ENCODE data around the gene ZDHHC18.
"Not testable (repeated sequence)": the region's sequence is repeated elsewhere in the genome, so short reads cannot be mapped to it uniquely, and the experiment has no call there.

ZDHHC18 gene

DNA sequence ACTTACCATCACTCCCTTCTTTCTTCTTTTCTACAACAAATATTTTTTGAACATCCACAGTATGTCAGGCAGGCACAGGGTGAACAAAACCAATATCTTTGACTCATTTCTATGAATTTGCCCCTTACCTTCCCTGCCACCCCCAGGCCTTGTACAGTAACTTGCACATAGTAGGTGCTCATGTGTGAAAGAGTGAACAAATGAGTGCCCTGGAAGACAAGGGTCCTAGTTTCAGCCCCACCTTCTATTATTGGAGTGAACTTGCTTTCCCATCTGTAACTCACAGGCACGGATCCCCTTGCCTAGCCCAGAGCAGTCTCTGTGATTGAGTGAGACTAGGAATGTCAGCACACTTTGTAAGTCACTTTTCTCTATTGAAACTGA, 12.8 kb downstream of the ZDHHC18 start:
- in situ Hi-C loops (cut with MboI; ENCODE audit: low pct_unique_long_range_greater_than_20kb, low sequenced_read_pairs, unreplicated experiment), result no loop called here
- TF ChIP-seq, protein P1, sequence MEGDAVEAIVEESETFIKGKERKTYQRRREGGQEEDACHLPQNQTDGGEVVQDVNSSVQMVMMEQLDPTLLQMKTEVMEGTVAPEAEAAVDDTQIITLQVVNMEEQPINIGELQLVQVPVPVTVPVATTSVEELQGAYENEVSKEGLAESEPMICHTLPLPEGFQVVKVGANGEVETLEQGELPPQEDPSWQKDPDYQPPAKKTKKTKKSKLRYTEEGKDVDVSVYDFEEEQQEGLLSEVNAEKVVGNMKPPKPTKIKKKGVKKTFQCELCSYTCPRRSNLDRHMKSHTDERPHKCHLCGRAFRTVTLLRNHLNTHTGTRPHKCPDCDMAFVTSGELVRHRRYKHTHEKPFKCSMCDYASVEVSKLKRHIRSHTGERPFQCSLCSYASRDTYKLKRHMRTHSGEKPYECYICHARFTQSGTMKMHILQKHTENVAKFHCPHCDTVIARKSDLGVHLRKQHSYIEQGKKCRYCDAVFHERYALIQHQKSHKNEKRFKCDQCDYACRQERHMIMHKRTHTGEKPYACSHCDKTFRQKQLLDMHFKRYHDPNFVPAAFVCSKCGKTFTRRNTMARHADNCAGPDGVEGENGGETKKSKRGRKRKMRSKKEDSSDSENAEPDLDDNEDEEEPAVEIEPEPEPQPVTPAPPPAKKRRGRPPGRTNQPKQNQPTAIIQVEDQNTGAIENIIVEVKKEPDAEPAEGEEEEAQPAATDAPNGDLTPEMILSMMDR (IDR thresholded peaks at IDR 0.05; ENCODE audit: extremely low read depth, insufficient read depth, missing control alignments), result no peak
- DNase-seq (ENCODE audit: low spot score), result no peak

DNA sequence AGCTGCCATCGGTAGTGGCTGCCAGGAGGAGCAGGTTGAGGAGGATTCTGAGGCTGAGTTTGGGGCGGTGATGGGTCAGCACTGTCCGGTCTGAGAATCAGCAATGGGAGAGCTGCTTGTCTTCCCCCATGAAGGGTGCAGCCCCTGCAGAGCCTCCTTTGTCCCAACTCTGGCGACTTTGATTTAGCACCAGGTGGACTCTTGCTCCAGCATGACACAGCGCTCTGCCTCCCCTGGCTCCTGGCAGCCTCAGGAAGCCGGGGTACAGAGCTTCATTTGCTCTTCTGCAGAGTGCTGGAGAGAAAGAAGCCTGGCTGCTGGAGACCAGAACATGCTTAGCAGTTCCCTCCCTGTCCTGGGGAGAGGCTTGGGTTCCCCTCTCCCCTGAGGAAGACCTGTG, 13.3 kb downstream of the ZDHHC18 start:
- DNase-seq (ENCODE audit: low spot score), result no peak
- TF ChIP-seq, protein P1 (IDR thresholded peaks at IDR 0.05; ENCODE audit: extremely low read depth, insufficient read depth, missing control alignments), result no peak
- in situ Hi-C loops (cut with MboI; ENCODE audit: low pct_unique_long_range_greater_than_20kb, low sequenced_read_pairs, unreplicated experiment), result no loop called here

DNA sequence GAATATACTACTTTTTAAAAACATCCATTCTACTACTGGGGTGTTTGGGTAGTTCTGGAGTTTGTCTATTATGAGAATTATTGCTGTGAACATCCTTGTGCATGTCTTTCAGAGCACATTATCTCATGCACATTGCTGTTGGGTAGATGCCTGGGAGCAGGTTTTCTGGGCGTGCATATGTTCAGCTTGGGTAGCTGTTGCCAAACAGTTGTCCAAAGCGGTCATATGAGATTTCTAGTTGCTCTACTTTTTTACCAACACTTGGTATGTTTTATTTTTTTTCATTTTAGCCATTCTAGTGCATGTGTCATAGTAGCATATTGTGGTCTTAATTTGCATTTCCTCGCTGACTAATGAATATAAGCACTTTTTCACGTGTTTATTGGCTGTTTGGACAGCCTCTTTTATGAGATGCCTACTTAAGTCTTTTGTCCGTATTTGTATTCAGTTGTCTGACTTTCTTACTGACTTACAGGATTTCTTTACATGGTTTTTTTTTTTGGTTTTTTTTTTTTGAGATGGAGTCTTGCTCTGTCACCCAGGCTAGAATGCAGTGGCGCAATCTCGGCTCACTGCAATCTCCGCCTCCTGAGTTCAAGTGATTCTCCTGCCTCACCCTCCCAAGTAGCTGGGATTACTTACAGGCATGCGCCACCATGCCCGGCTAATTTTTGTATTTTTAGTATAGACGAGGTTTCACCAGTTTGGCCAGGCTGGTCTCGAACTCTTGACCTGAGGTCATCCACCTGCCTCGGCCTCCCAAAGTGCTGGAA, 18.1 kb downstream of the ZDHHC18 start:
- in situ Hi-C loops (cut with MboI; ENCODE audit: low pct_unique_long_range_greater_than_20kb, low sequenced_read_pairs, unreplicated experiment), result no loop called here
- TF ChIP-seq, protein P1 (IDR thresholded peaks at IDR 0.05; ENCODE audit: extremely low read depth, insufficient read depth, missing control alignments), result no peak
- DNase-seq (ENCODE audit: low spot score), result no peak

DNA sequence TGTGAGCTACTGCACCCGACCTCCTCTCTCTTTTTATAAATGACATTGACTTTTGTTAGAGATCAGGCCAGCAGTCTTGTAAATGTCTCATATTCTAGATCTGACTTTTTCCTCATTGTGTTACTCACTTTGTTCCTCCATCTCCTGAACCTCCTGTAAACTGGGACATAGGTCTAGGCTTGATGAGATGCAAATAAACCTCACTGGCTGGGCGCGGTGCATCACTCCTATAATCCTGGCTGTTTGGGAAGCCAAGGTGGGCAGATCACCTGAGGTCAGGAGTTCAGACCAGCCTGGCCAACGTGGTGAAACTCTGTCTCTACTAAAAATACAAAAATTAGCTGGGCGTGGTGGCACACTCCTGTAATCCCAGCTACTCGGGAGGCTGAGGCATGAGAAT, 21.3 kb downstream of the ZDHHC18 start:
- in situ Hi-C loops (cut with MboI; ENCODE audit: low pct_unique_long_range_greater_than_20kb, low sequenced_read_pairs, unreplicated experiment); DNase-seq (ENCODE audit: low spot score): not testable (repeated sequence)

DNA sequence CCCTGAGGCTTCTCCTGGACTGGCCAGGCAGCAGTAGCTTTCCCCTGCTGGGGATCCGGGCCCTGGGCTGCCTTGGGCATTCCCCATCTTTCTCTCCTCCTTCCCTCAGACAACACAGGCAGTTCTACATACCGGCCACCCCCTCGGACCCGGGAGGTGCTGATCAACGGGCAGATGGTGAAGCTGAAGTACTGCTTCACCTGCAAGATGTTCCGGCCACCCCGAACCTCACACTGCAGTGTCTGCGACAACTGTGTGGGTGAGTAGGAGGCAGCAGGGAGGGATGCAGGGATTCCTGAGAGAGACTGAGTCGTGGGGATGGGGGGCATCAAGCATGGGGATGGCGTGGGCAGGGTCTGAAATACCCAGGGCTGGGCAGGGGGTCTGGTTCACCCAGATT, 22.0 kb downstream of the ZDHHC18 start:
- TF ChIP-seq, protein P1 (IDR thresholded peaks at IDR 0.05; ENCODE audit: extremely low read depth, insufficient read depth, missing control alignments), result no peak
- in situ Hi-C loops (cut with MboI; ENCODE audit: low pct_unique_long_range_greater_than_20kb, low sequenced_read_pairs, unreplicated experiment), result no loop called here
- DNase-seq (ENCODE audit: low spot score), result no peak

DNA sequence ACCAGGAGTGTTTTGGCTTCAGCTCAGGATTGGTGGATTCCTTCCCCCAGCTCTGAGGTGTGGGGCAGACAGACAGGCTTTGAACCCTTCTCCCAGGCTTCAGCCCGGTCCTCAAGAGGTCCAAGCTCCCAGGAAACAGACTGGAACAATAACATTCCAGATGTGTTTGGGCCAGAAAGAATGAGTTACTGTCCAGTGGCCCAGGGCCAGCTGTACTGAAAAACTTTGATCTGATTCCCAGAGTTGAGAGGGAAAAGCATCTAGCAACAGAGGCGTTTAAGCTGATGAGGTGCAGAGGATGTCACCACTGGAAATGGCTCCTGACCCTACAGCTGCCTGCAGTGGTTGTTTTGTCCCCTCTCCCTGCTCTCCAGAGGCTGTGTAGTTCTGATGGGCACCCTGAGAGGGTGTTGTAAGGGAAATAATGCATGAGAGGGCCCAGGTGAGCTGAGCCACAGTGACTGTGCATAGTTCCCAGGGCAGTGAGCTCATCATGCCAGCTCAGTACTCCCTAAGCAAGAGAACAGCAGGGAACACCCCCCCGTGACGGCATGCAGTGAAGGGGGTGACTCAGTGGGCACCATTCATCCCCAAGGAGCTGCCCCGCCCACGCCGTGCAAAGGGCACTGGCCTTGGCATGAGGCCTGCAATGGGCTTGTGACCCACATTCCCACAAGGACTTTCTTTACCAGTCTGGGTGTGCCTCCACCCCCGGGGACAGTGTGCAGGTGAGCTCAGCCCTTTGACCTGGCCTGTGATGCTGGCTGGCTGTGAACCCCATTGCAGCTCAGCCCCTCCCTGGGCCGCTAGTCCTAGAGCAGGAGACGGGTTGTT, 22.7 kb downstream of the ZDHHC18 start:
- TF ChIP-seq, protein P1 (IDR thresholded peaks at IDR 0.05; ENCODE audit: extremely low read depth, insufficient read depth, missing control alignments), result no peak
- no peak for DNase-seq (ENCODE audit: low spot score)
- in situ Hi-C loops (cut with MboI; ENCODE audit: low pct_unique_long_range_greater_than_20kb, low sequenced_read_pairs, unreplicated experiment), result no loop called here

DNA sequence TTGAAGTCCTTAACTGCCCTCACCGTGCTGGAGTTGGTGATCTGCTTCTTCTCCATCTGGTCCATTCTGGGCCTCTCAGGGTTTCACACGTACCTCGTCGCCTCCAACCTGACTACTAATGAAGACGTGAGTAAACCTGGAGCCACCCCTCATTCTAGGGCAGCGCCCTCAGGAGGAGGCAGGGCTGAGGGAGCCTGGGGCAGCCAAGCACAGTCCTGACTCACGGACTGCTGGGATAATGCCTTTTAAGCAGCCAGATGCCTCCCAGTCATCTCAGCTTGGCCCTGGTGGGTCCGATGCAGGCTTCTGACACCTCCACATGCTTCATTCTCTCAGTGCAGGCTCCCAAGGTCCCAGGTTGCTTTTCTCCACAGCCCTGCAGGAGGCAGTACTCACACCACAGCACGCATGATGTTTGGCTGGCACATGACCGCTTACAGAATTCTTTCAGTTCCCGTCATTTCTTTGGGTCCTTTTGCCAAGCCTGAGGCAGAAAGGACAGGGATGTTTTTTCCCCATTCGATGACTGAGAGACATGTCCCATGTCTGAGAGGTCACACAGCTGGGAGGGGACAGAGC, 24.7 kb downstream of the ZDHHC18 start:
- DNase-seq (ENCODE audit: low spot score), result no peak
- TF ChIP-seq, protein P1 (IDR thresholded peaks at IDR 0.05; ENCODE audit: extremely low read depth, insufficient read depth, missing control alignments), result no peak
- in situ Hi-C loops (cut with MboI; ENCODE audit: low pct_unique_long_range_greater_than_20kb, low sequenced_read_pairs, unreplicated experiment), result no loop called here
